Measurements from ENCODE around the gene SLC8A1. TPM values are rescaled to one million over a fixed set of nuclear protein-coding genes. Genes with fewer than 3 reads are reported as not detected.

SLC8A1 gene
- total and polyA plus RNA-seq, 10 of the 15 experiments (the other 5 are each of a cell fraction or from before 2014, with no cell fraction given): under 0.01 to 1.2 (median 0.01) TPM; not detected in 3

DNA sequence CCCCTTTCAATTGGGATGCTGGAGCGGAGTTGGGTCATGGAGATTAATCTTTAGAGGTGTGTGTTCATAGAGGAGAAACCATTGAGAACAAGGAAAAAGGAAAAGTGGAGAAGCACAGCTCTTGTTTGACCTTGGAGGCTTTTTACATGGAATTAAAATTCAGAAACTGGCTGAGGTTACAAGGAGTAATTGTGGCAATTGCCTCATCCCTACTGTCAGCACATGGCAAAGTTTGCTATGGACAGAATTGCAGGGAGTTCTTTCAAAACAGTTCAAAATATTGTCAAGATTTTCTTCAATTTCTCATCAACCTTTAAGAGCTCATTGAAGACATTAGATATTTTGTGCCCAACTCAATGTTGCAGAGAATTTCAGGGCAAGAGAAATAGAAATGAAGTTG, 232.7 kb downstream of the SLC8A1 start:
- CTCF ChIA-PET: interaction anchor here (1.8 kb wide), 1 partner anchor 336 kb away, joined by 4 read pairs; no protein-coding TSS in a partner anchor
- no peak for FAIRE-seq
- Histone ChIP-seq H3K9ac (ENCODE audit: control insufficient read depth, insufficient read depth, low read length) (no peak overlapping the region), H3K4me2 (ENCODE audit: control insufficient read depth, insufficient read depth) (no peak overlapping the region), H3K27ac (ENCODE audit: control insufficient read depth, insufficient read depth) (no peak overlapping the region), H3K4me3 (no peak overlapping the region), H3K4me1 (ENCODE audit: control insufficient read depth, insufficient read depth, low read length) (no peaks in the 10 kb centered on the region), H3K79me2 (ENCODE audit: control insufficient read depth, insufficient read depth, low read length) (no peaks in the 10 kb centered on the region), H3K36me3 (ENCODE audit: control insufficient read depth in 2 of 2, insufficient read depth in 2 of 2, low read length in 1 of 2) (no peaks in the 10 kb centered on the region), H3K9me3 (replicated peaks; ENCODE audit: control insufficient read depth, insufficient read depth, low read length) (no peaks in the 10 kb centered on the region), H4K20me1 (ENCODE audit: control insufficient read depth, insufficient read depth) (no peaks in the 10 kb centered on the region), H3K27me3 (replicated peaks in 1 of 2; ENCODE audit: control insufficient read depth in 2 of 2, insufficient read depth in 2 of 2, low read length in 1 of 2) (no peaks in the 10 kb centered on the region), H2AFZ (ENCODE audit: control insufficient read depth, low read depth, low read length) (no peak overlapping the region)
- RAD21 ChIA-PET (ENCODE audit: unreplicated experiment): no interaction called here
- in situ Hi-C loops (cut with MboI) (no loop called here), intact Hi-C loops (cut with micrococcal nuclease; ENCODE audit: unreplicated experiment) (loop anchor here (10.0 kb wide), 1 partner anchor 336 kb away; no protein-coding TSS in a partner anchor)
- 36% methylated on average over 1 of the region's 1 CpG for WGBS (ENCODE audit: insufficient coverage, insufficient replicate concordance, low lambda C conversion rate, missing lambda C conversion rate)
- TF ChIP-seq ZNF274 (IDR thresholded peaks at IDR 0.05; ENCODE audit: insufficient read depth, insufficient read length) (no peak), ZNF217 (IDR thresholded peaks at IDR 0.05) (no peak), NKRF (conservative IDR thresholded peaks at IDR 0.05) (no peak), CHD4 (IDR thresholded peaks at IDR 0.05) (no peak), NBN (IDR thresholded peaks at IDR 0.05) (no peak), E2F8 (IDR thresholded peaks at IDR 0.05; ENCODE audit: low read depth, partially characterized antibody) (no peak), PAX8 (IDR thresholded peaks at IDR 0.05) (no peak), SUPT20H (IDR thresholded peaks at IDR 0.05; ENCODE audit: borderline replicate concordance, control insufficient read depth, low read depth, low read length) (no peak), ESRRA (IDR thresholded peaks at IDR 0.05; ENCODE audit: low read length) (no peak), MEF2B (IDR thresholded peaks at IDR 0.05; ENCODE audit: partially characterized antibody, poor library complexity, severe bottlenecking) (no peak), HDAC6 (IDR thresholded peaks at IDR 0.05; ENCODE audit: unreplicated experiment) (no peak), BRCA1 (IDR thresholded peaks at IDR 0.05; ENCODE audit: low read depth, low read length) (no peak), LARP7 (IDR thresholded peaks at IDR 0.05) (no peak), HSF1 (IDR thresholded peaks at IDR 0.05; ENCODE audit: low read depth, low read length) (no peak), SREBF2 (IDR thresholded peaks at IDR 0.05; ENCODE audit: low read length) (no peak), SUZ12 (IDR thresholded peaks at IDR 0.05; ENCODE audit: unreplicated experiment) (no peak), JUND (IDR thresholded peaks at IDR 0.05; ENCODE audit: low read depth, low read length) (no peak), RELA (IDR thresholded peaks at IDR 0.05; ENCODE audit: borderline replicate concordance, partially characterized antibody) (no peak), WRNIP1 (IDR thresholded peaks at IDR 0.05; ENCODE audit: borderline replicate concordance, low read depth, low read length) (no peak)
- TF ChIP-seq, protein P1, sequence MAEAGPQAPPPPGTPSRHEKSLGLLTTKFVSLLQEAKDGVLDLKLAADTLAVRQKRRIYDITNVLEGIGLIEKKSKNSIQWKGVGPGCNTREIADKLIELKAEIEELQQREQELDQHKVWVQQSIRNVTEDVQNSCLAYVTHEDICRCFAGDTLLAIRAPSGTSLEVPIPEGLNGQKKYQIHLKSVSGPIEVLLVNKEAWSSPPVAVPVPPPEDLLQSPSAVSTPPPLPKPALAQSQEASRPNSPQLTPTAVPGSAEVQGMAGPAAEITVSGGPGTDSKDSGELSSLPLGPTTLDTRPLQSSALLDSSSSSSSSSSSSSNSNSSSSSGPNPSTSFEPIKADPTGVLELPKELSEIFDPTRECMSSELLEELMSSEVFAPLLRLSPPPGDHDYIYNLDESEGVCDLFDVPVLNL (IDR thresholded peaks at IDR 0.05; ENCODE audit: low read depth, low read length): no peak
- ATAC-seq: no peak
- BruUV-seq (replicated peaks): no TSS peak
- DNase-seq (ENCODE audit: low read depth, low spot score): no peak
- POLR2A ChIA-PET: no interaction called here
- SMC1A ChIA-PET (ENCODE audit: uncharacterized antibody, unreplicated experiment): no interaction called here

Measured in GM12878 (cell line).